IPS-NIHi11 (cell line): ENCODE measurements around the gene KIR3DL2.
"Not testable (repeated sequence)": the region's sequence is repeated elsewhere in the genome, so short reads cannot be mapped to it uniquely, and the experiment has no call there.

ENCODE experiments used
- DNase-seq: peaks from one replicate; pipeline ENCODE4 v3.0.0; 2012; ENCODE audit warnings: mixed read lengths, low spot score

The KIR3DL2 gene

GRCh38 chr19:54850061-54850640, at the start of gene KIR3DL2:
KIR3DL2 (plus strand) TSS chr19:54850443; CDS start chr19:54850476, 33 bp downstream.
- DNase-seq: not testable (repeated sequence)

GRCh38 chr19:54803410-54803809, 46.8 kb upstream of the KIR3DL2 start, which contains the start of gene KIR2DL4:
KIR2DL4 (plus strand) TSS chr19:54803610; CDS start chr19:54803652, 42 bp downstream.
- no peak for DNase-seq

- no peak for DNase-seq
Observed at GRCh38 chr19:54804101-54804500, 46.1 kb upstream of the KIR3DL2 start.

- DNase-seq: no peak
Observed at GRCh38 chr19:54804571-54804970, 45.7 kb upstream of the KIR3DL2 start.

GRCh38 chr19:54805665-54806515, 44.4 kb upstream of the KIR3DL2 start:
- no peak for DNase-seq

GRCh38 chr19:54806516-54806838, 43.8 kb upstream of the KIR3DL2 start:
- DNase-seq: no peak

GRCh38 chr19:54814571-54814970, 35.7 kb upstream of the KIR3DL2 start:
- DNase-seq: not testable (repeated sequence)

- DNase-seq: not testable (repeated sequence)
Observed at GRCh38 chr19:54816251-54816650, 34.0 kb upstream of the KIR3DL2 start, which contains the start of gene KIR3DL1. KIR3DL1 (plus strand) TSS chr19:54816468.

- no peak for DNase-seq
Observed at GRCh38 chr19:54817670-54818536, 32.3 kb upstream of the KIR3DL2 start.

GRCh38 chr19:54824416-54824815, 25.8 kb upstream of the KIR3DL2 start:
- not testable (repeated sequence) for DNase-seq

- not testable (repeated sequence) for DNase-seq
Observed at GRCh38 chr19:54825326-54825725, 24.9 kb upstream of the KIR3DL2 start.

- not testable (repeated sequence) for DNase-seq
Observed at GRCh38 chr19:54828064-54828463, 22.2 kb upstream of the KIR3DL2 start.

GRCh38 chr19:54832496-54832895, 17.7 kb upstream of the KIR3DL2 start, which contains the start of gene KIR2DS4:
KIR2DS4 (plus strand) TSS chr19:54832676.
- not testable (repeated sequence) for DNase-seq

- DNase-seq: not testable (repeated sequence)
Observed at GRCh38 chr19:54835126-54835525, 15.1 kb upstream of the KIR3DL2 start.

- DNase-seq: not testable (repeated sequence)
Observed at GRCh38 chr19:54837522-54837921, 12.7 kb upstream of the KIR3DL2 start.

GRCh38 chr19:54843171-54843570, 7.1 kb upstream of the KIR3DL2 start:
- not testable (repeated sequence) for DNase-seq

GRCh38 chr19:54850930-54851329, 687 bp downstream of the KIR3DL2 start:
- no peak for DNase-seq

- DNase-seq: no peak
Observed at GRCh38 chr19:54851353-54851752, 1.1 kb downstream of the KIR3DL2 start.

- DNase-seq: not testable (repeated sequence)
Observed at GRCh38 chr19:54855241-54855640, 5.0 kb downstream of the KIR3DL2 start.

- DNase-seq: not testable (repeated sequence)
Observed at GRCh38 chr19:54858476-54858875, 8.2 kb downstream of the KIR3DL2 start.

GRCh38 chr19:54859421-54859820, 9.2 kb downstream of the KIR3DL2 start:
- not testable (repeated sequence) for DNase-seq

GRCh38 chr19:54863459-54863858, 13.2 kb downstream of the KIR3DL2 start:
- not testable (repeated sequence) for DNase-seq
